NCI-H1436 (cell line): ENCODE results near the gene RAB7B.

ENCODE experiments used
- DNase-seq: peaks from one replicate; lab custom pipeline; 2025; lab: John Stamatoyannopoulos, UW

RAB7B gene

DNA sequence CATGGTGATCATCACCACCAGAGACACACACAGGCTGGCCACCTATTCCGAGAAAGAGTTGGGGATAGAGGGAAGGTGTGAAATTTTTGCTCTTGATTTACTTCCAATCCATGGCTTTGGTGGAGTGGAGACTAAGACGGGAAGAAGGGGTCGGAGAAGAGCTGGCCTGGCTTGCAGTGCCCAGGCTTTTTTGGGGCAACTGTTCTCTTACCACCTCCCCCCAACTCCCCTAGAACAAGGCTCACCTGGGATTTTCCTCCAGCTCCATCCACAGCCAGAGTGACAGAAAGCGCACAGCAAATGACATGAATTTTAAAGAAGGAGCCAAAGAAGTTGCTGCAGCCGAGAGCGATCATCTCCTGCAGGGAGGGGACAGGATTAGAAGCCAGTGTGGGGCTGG is 75.9 kb downstream of the RAB7B start:
- no peak for DNase-seq
